Mononuclear cell (primary cell): ENCODE results near the gene GGCT. TPM values are rescaled to one million over a fixed set of nuclear protein-coding genes. Genes with fewer than 3 reads are reported as not detected.
"Not testable (repeated sequence)": the region's sequence is repeated elsewhere in the genome, so short reads cannot be mapped to it uniquely, and the experiment has no call there.

Experiments
- H3K27me3 ChIP-seq: 2 replicates; pipeline ENCODE4 v1.6.0; 2011; ENCODE audit warnings: low read length, control low read depth; ENCODE audit not compliant: insufficient read depth
- H3K4me1 ChIP-seq: 2 replicates; pipeline ENCODE4 v1.5.1; 2011; ENCODE audit warnings: mild to moderate bottlenecking, low read length, control low read depth; ENCODE audit not compliant: insufficient read depth
- H3K4me3 ChIP-seq: 2 replicates; pipeline ENCODE4 v1.5.1; 2011; ENCODE audit warnings: mild to moderate bottlenecking, low read length, moderate library complexity
- H3K9me3 ChIP-seq: 2 replicates; pipeline ENCODE4 v1.5.1; 2011; ENCODE audit warnings: low read depth, mild to moderate bottlenecking, control low read depth, low read length
- total RNA-seq: library from RNA; depleted of rRNA; stranded (reverse); fragments of >200 nt; gene quantifications from one replicate; pipeline ENCODE4 v1.2.3, GENCODE V29; 2012

GGCT gene
- total RNA-seq, 1 donor = 6.6 TPM

- Histone ChIP-seq H3K4me3 (no peak overlapping the region), H3K27me3 (no peaks in the 10 kb centered on the region), H3K9me3 (no peaks in the 10 kb centered on the region), H3K4me1 (peaks cover 8% of the 10 kb centered on the region)
These were observed 21.5 kb upstream of the GGCT start for GRCh38 chr7:30526163-30526562.

GRCh38 chr7:30525429-30525828, 20.8 kb upstream of the GGCT start:
- H3K9me3 ChIP-seq = no peaks in the 10 kb centered on the region
- no peak overlapping the region for H3K4me3 ChIP-seq
- no peaks in the 10 kb centered on the region for H3K27me3 ChIP-seq
- peaks cover 16% of the 10 kb centered on the region for H3K4me1 ChIP-seq

GRCh38 chr7:30524545-30524944, 19.9 kb upstream of the GGCT start:
- Histone ChIP-seq H3K9me3 (no peaks in the 10 kb centered on the region), H3K27me3 (no peaks in the 10 kb centered on the region), H3K4me3 (no peak overlapping the region), H3K4me1 (peaks cover 22% of the 10 kb centered on the region)

GRCh38 chr7:30523466-30523865, 18.8 kb upstream of the GGCT start:
- Histone ChIP-seq H3K27me3 (no peaks in the 10 kb centered on the region), H3K9me3 (no peaks in the 10 kb centered on the region), H3K4me3 (no peak overlapping the region), H3K4me1 (peaks cover 22% of the 10 kb centered on the region)

- no peaks in the 10 kb centered on the region for H3K9me3 ChIP-seq
- H3K27me3 ChIP-seq = no peaks in the 10 kb centered on the region
- H3K4me3 ChIP-seq = no peak overlapping the region
- peaks cover 22% of the 10 kb centered on the region for H3K4me1 ChIP-seq
These were observed 17.5 kb upstream of the GGCT start for GRCh38 chr7:30522159-30522558.

- Histone ChIP-seq H3K9me3 (no peaks in the 10 kb centered on the region), H3K27me3 (no peaks in the 10 kb centered on the region), H3K4me3 (no peak overlapping the region)
These were observed 16.9 kb upstream of the GGCT start for GRCh38 chr7:30521532-30521931.

GRCh38 chr7:30519122-30519521, 14.5 kb upstream of the GGCT start:
- no peaks in the 10 kb centered on the region for H3K9me3 ChIP-seq
- no peak overlapping the region for H3K4me3 ChIP-seq
- no peaks in the 10 kb centered on the region for H3K27me3 ChIP-seq
- H3K4me1 ChIP-seq = peaks cover 22% of the 10 kb centered on the region

More at GRCh38 chr7:30521532-30521931, 16.9 kb upstream of the GGCT start:
- peaks cover 22% of the 10 kb centered on the region for H3K4me1 ChIP-seq

GRCh38 chr7:30515761-30516160, 11.1 kb upstream of the GGCT start:
- H3K4me1 ChIP-seq = peaks cover 9% of the 10 kb centered on the region
- H3K27me3 ChIP-seq = no peaks in the 10 kb centered on the region
- no peaks in the 10 kb centered on the region for H3K9me3 ChIP-seq
- no peak overlapping the region for H3K4me3 ChIP-seq

GRCh38 chr7:30514776-30515175, 10.1 kb upstream of the GGCT start:
- H3K9me3 ChIP-seq = no peaks in the 10 kb centered on the region
- no peak overlapping the region for H3K4me3 ChIP-seq
- H3K4me1 ChIP-seq = no peaks in the 10 kb centered on the region
- no peaks in the 10 kb centered on the region for H3K27me3 ChIP-seq

- no peaks in the 10 kb centered on the region for H3K9me3 ChIP-seq
- H3K4me1 ChIP-seq = no peaks in the 10 kb centered on the region
- no peaks in the 10 kb centered on the region for H3K27me3 ChIP-seq
- H3K4me3 ChIP-seq = no peak overlapping the region
These were observed 9.5 kb upstream of the GGCT start for GRCh38 chr7:30514177-30514576.

GRCh38 chr7:30513762-30514161, 9.1 kb upstream of the GGCT start:
- Histone ChIP-seq H3K27me3 (no peaks in the 10 kb centered on the region), H3K4me1 (no peaks in the 10 kb centered on the region), H3K9me3 (no peaks in the 10 kb centered on the region), H3K4me3 (no peak overlapping the region)

- H3K4me3 ChIP-seq = no peak overlapping the region
- no peaks in the 10 kb centered on the region for H3K9me3 ChIP-seq
- no peaks in the 10 kb centered on the region for H3K27me3 ChIP-seq
- H3K4me1 ChIP-seq = no peaks in the 10 kb centered on the region
These were observed 7.5 kb upstream of the GGCT start for GRCh38 chr7:30511973-30512662.

GRCh38 chr7:30511494-30511893, 6.9 kb upstream of the GGCT start:
- Histone ChIP-seq H3K9me3 (no peaks in the 10 kb centered on the region), H3K4me1 (no peaks in the 10 kb centered on the region), H3K27me3 (no peaks in the 10 kb centered on the region), H3K4me3 (no peak overlapping the region)

- Histone ChIP-seq H3K4me3 (no peak overlapping the region), H3K27me3 (no peaks in the 10 kb centered on the region), H3K9me3 (no peaks in the 10 kb centered on the region), H3K4me1 (peaks cover 3% of the 10 kb centered on the region)
These were observed 5.8 kb upstream of the GGCT start for GRCh38 chr7:30510124-30511075.

GRCh38 chr7:30509171-30509857, 4.7 kb upstream of the GGCT start:
- H3K9me3 ChIP-seq, H3K4me1 ChIP-seq, H3K27me3 ChIP-seq, H3K4me3 ChIP-seq: not testable (repeated sequence)
